Colonic mucosa (tissue), 4 donors: Measurements from ENCODE around the gene RPL21. TPM values are rescaled to one million over a fixed set of nuclear protein-coding genes. Genes with fewer than 3 reads are reported as not detected.
"Not testable (repeated sequence)": the region's sequence is repeated elsewhere in the genome, so short reads cannot be mapped to it uniquely, and the experiment has no call there.

Experiments
- DNase-seq: peaks from one replicate; pipeline ENCODE4 v3.0.0-alpha.2; 2020
- H3K27ac ChIP-seq: fragments of 200-600 bp; one replicate; pipeline ENCODE4 v1.8.0; 2021
- H3K27me3 ChIP-seq: fragments of 200-600 bp; one replicate; pipeline ENCODE4 v1.8.0; 2021
- H3K36me3 ChIP-seq: fragments of 200-600 bp; one replicate; pipeline ENCODE4 v1.8.0; 2021
- H3K4me1 ChIP-seq: fragments of 200-600 bp; one replicate; pipeline ENCODE4 v1.8.0; 2021; ENCODE audit warnings: mild to moderate bottlenecking
- H3K4me3 ChIP-seq: fragments of 200-600 bp; one replicate; pipeline ENCODE4 v1.8.0; 2021
- H3K9ac ChIP-seq, 2 donors: one replicate each; pipeline ENCODE4 v1.7.0; 2013; ENCODE audit warnings: control low read depth in 2 of 2, low read depth in 2 of 2, low read length in 2 of 2
- H3K9me3 ChIP-seq: fragments of 200-600 bp; one replicate; pipeline ENCODE4 v1.8.0; 2021
- intact Hi-C: fragments of 100-400 bp; cut with DNase I; formaldehyde crosslinking; loops from one replicate; pipeline ENCODE4 v1.14.1; 2022
- total RNA-seq, 2 donors: library from RNA; stranded (reverse); fragmentation: NEBNext Ultra II Directional in 1 of 2; extraction: Animal tissue kit (Norgen Biotek cat#: 25700) in 1 of 2; gene quantifications; one replicate each; pipeline ENCODE4 v1.2.1, GENCODE V29; 2021
- TF ChIP-seq, protein P1 (sequence below): fragments of 200-600 bp; IDR thresholded peaks from one replicate; pipeline ENCODE4 v1.8.0; 2022; ENCODE audit warnings: antibody characterized with exemption, mild to moderate bottlenecking
- donor health status: healthy.
- donor health status: DM: no; HTN: no; CAD: no.
- donor health status: DM: no; HTN: no; CAD: no.

RPL21 gene
- total RNA-seq, 2 donors from 2014 or later: 795 to 929 TPM

DNA sequence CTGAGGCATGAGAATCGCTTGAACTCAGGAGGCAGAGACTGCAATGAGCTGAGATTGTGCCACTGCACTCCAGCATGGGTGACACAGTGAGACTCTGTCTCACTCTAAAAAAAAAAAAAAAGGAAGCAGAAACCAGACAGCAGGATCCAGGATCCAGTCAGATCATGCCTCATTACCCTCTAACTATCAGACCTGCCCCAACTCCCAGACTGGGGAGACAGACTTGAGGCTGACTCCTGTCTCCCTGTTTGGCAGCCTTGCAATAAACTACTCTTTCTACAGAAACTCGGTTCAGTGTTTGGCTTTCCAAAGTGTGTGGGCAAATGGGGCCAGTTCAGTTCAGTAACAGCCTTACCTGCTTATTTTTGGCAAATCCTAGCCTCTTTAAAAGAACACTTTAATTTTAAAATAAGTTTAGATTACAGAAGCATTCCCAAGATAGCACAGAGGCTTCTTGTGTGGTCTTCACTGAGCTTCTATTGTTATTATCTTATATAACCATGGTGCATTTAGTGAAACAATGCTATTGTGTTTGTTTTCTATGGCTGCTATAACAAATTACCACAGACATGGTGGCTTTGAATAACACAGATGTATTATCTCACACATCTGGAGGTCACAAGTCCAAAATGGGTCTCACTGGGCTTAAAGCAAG is 37.8 kb downstream of the RPL21 start:
- H3K4me1 ChIP-seq: no peaks in the 10 kb centered on the region
- intact Hi-C loops: loop anchor here (10.0 kb wide), 1 partner anchor 56 kb away; no protein-coding TSS in a partner anchor
- no peaks in the 10 kb centered on the region for H3K9me3 ChIP-seq

DNA sequence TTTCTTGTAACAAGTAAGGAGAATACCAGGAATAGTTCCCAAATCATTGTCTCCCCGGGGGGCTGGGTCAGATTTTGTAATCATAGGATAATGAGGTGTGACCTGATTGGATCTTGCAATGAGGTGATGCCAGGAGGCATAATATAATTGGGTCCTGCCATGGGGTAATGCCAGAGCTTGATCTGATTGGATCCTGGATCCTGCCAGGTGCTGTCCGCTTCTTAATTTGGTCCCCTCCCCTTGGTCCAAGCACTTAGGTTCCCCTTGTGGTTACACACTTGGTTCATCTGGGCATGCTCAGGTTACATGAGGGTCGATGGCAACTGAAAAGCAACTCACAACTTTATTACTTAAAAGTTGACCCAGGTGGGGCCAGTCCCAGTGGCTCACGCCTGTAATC is 39.4 kb downstream of the RPL21 start:
- Histone ChIP-seq H3K27ac (no peak overlapping the region), H3K36me3 (no peaks in the 10 kb centered on the region), H3K9ac (no peak overlapping the region), H3K27me3 (no peaks in the 10 kb centered on the region), H3K4me1 (no peaks in the 10 kb centered on the region), H3K4me3 (no peak overlapping the region), H3K9me3 (no peaks in the 10 kb centered on the region)
- TF ChIP-seq, protein P1, sequence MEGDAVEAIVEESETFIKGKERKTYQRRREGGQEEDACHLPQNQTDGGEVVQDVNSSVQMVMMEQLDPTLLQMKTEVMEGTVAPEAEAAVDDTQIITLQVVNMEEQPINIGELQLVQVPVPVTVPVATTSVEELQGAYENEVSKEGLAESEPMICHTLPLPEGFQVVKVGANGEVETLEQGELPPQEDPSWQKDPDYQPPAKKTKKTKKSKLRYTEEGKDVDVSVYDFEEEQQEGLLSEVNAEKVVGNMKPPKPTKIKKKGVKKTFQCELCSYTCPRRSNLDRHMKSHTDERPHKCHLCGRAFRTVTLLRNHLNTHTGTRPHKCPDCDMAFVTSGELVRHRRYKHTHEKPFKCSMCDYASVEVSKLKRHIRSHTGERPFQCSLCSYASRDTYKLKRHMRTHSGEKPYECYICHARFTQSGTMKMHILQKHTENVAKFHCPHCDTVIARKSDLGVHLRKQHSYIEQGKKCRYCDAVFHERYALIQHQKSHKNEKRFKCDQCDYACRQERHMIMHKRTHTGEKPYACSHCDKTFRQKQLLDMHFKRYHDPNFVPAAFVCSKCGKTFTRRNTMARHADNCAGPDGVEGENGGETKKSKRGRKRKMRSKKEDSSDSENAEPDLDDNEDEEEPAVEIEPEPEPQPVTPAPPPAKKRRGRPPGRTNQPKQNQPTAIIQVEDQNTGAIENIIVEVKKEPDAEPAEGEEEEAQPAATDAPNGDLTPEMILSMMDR: no peak
- no peak for DNase-seq
- intact Hi-C loops: no loop called here

More for the DNA sequence above, 37.8 kb downstream of the RPL21 start:
- Histone ChIP-seq H3K9ac (no peak overlapping the region), H3K27ac (no peak overlapping the region), H3K27me3 (no peaks in the 10 kb centered on the region), H3K36me3 (no peaks in the 10 kb centered on the region), H3K4me3 (no peak overlapping the region)
- no peak for DNase-seq
- TF ChIP-seq, protein P1: no peak

DNA sequence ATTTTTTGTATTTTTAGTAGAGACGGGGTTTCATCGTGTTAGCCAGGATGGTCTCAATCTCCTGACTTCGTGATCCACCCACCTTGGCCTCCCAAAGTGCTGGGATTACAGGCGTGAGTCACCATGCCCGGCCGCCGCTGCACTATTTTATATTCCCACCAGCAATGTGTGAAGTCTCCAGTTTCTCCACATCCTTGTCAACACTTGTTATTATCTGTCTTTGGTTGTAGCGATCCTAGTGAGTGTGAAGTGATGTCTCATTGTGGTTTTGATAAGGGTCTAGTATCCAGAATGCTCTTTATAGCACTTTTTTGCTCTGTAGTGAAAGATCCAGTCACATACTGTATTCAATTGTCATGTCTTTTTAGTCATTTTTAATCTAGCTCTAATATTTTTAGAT is 40.6 kb downstream of the RPL21 start:
- H3K9me3 ChIP-seq, DNase-seq, H3K27me3 ChIP-seq, H3K9ac ChIP-seq, H3K27ac ChIP-seq, H3K36me3 ChIP-seq, H3K4me3 ChIP-seq, intact Hi-C loops, H3K4me1 ChIP-seq: not testable (repeated sequence)

DNA sequence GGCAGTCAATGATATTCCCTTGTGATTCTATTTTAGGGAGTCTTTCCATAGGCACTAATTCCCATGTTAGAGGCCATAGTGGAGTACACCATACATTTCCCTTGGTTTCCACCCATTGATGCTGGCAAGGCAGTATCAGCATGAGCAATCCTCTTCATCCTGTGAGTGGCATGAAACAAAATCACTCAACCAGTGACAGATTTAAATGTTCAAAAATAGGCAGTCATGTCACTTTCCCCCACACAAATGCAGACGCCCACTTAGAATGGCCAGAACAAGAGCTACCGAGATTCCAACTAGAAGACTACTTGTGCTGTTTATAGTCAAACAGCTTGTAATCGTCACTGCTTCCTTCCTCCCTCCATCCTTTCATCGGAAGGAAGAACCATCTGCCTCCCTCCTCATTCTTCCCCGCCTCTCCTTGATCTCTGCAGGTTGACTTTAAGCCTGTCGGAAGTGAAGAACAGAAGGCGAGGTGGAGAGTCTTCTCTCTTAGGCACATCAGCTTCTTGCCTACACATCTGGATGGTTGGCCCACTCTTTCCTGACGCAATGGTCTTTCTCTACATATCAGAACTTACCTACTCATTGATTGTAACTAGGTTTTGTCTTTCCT is 41.8 kb downstream of the RPL21 start:
- Histone ChIP-seq H3K4me3 (no peak overlapping the region), H3K27me3 (no peaks in the 10 kb centered on the region), H3K9me3 (no peaks in the 10 kb centered on the region), H3K27ac (no peak overlapping the region), H3K9ac (no peak overlapping the region), H3K4me1 (no peaks in the 10 kb centered on the region), H3K36me3 (no peaks in the 10 kb centered on the region)
- intact Hi-C loops: no loop called here
- TF ChIP-seq, protein P1: no peak
- no peak for DNase-seq

DNA sequence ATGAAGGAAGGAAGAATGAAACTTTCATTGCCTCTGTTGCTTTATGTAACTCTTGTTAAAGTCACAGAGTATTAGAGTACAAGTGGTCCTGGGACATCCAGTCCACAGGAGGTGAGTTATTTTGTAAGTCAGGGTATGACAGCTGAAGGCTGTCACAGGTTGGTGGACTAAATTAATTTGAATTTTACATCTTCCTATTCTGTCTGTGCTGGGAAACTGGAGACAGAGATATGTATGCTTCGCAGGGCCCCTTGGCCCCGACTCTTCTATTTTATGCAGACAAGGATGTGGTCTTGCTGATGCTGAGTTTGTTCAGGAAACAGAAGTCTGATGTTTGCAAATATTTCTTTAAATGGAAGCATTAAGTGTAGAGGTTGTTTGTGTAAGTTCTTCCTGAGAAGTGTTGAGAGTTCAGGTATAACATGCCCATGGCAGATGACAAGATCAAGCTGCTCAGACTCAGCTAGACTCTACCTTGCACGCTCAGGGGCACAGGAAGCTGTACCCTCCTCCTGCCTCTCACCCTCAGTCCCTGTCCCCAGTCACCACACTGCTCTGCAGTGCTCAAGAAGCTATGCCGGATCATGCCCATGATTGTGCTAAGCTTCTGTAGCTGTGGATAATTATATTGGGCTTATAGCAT is 42.6 kb downstream of the RPL21 start:
- H3K27ac ChIP-seq: no peak overlapping the region
- TF ChIP-seq, protein P1: no peak
- H3K9me3 ChIP-seq: no peaks in the 10 kb centered on the region
- H3K36me3 ChIP-seq: no peaks in the 10 kb centered on the region
- no peak for DNase-seq
- intact Hi-C loops: no loop called here
- H3K4me1 ChIP-seq: no peaks in the 10 kb centered on the region
- H3K9ac ChIP-seq: no peak overlapping the region
- no peaks in the 10 kb centered on the region for H3K27me3 ChIP-seq
- no peak overlapping the region for H3K4me3 ChIP-seq

DNA sequence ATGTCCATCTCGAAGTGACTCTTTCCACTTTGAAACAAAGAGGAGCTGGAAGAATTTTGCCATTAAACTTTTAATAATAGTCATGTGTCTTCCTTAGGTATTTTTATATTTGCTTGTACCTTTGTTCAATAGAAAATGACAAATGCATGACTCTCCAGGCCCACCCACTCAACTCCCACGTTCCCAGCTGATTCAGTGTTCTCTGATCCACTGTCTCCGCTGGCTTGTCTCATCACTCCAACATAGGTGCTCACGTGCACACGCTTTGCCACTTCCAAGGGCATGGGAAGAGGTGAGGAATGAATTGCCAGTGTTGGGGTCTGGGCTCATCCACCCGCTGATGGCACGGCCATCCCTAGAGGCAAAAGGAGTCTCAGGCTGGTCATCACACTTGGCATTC is 43.7 kb downstream of the RPL21 start:
- no peaks in the 10 kb centered on the region for H3K27me3 ChIP-seq
- no peak overlapping the region for H3K27ac ChIP-seq
- intact Hi-C loops: no loop called here
- H3K9me3 ChIP-seq: no peaks in the 10 kb centered on the region
- H3K4me1 ChIP-seq: no peaks in the 10 kb centered on the region
- TF ChIP-seq, protein P1: no peak
- no peaks in the 10 kb centered on the region for H3K36me3 ChIP-seq
- no peak overlapping the region for H3K9ac ChIP-seq
- no peak for DNase-seq
- H3K4me3 ChIP-seq: no peak overlapping the region
